Skeletal muscle satellite cell (primary cell): ENCODE measurements around the gene ADPRHL1.
"Not testable (repeated sequence)": the region's sequence is repeated elsewhere in the genome, so short reads cannot be mapped to it uniquely, and the experiment has no call there.

Experiments
- H3K27me3 ChIP-seq: 2 replicates; pipeline ENCODE4 v1.7.0; 2013; ENCODE audit warnings: low read length; ENCODE audit not compliant: control insufficient read depth, insufficient read depth
- H3K36me3 ChIP-seq: 2 replicates; pipeline ENCODE4 v1.7.0; 2013; ENCODE audit warnings: mild to moderate bottlenecking, control low read depth, low read length; ENCODE audit not compliant: insufficient read depth
- H3K4me1 ChIP-seq: 2 replicates; pipeline ENCODE4 v1.7.0; 2013; ENCODE audit warnings: low read length; ENCODE audit not compliant: control insufficient read depth, insufficient read depth
- H3K4me2 ChIP-seq: 2 replicates; pipeline ENCODE4 v1.7.0; 2013; ENCODE audit warnings: mild to moderate bottlenecking, low read length
- H3K4me3 ChIP-seq: 2 replicates; pipeline ENCODE4 v1.7.0; 2013; ENCODE audit warnings: low read length
- H3K9ac ChIP-seq: 2 replicates; pipeline ENCODE4 v1.7.0; 2013; ENCODE audit warnings: mild to moderate bottlenecking, low read depth, low read length, moderate library complexity
- H3K9me3 ChIP-seq: replicated peaks from 2 replicates; pipeline ENCODE4 v1.7.0; 2013; ENCODE audit warnings: mild to moderate bottlenecking, control low read depth, low read length

The ADPRHL1 gene

GRCh38 chr13:113451951-113452421 lies 1.3 kb downstream of the ADPRHL1 start:
- Histone ChIP-seq H3K4me2 (no peak overlapping the region), H3K9me3 (no peaks in the 10 kb centered on the region), H3K27me3 (no peaks in the 10 kb centered on the region), H3K9ac (no peak overlapping the region), H3K4me3 (no peak overlapping the region), H3K36me3 (peaks cover 29% of the 10 kb centered on the region), H3K4me1 (peaks cover 14% of the 10 kb centered on the region)

DNA sequence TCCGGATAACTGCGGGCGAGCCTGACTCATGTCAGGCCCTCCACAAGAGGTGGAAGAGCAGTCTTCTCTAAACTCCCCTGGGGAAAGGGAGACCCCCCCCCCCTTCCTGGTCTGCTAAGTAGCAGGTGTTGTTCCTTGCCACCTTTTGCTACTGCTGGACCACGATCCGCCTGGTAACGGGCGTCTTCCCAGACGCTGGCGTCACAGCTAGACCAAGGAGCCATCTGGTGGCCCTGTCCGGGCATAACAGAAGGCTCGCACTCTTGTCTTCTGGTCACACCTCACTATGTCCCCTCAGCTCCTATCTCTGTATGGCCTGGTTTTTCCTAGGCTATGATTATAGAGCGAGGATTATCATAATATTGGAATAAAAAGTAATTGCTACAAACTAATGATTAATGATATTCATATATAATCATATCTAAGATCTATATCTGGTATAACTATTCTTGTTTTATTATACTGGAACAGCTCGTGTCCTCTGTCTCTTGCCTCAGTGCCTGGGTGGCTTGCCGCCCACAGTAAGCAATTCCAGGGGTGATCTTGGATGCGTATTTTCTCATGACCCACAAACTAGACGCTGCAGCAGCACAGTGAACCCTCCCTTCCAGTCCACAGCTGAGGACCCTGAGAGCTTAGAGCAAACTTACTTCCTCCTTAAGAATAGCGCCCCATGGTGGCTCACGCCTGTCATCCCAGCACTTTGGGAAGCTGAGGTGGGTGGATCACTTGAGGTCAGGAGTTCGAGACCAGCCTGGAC lies 2.2 kb downstream of the ADPRHL1 start:
- not testable (repeated sequence) for H3K9ac ChIP-seq, H3K4me3 ChIP-seq, H3K27me3 ChIP-seq, H3K9me3 ChIP-seq, H3K4me2 ChIP-seq
- peaks cover 22% of the 10 kb centered on the region for H3K36me3 ChIP-seq
- peaks cover 14% of the 10 kb centered on the region for H3K4me1 ChIP-seq

DNA sequence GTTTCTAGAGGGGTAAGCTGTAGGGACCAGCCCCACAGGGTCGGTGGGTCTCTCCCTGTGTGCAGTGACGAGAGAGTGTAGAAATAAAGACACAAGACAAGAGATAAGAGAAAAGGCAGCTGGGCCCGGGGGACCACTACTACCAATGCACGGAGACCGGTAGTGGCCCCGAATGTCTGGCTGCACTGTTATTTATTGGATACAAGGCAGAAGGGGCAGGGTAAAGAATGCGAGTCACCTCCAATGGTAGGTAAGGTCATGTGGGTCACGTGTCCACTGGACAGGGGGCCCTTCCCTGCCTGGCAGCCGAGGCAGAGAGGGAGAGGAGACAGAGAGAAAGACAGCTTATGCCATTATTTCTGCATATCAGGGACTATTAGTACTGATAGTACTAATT lies 2.9 kb downstream of the ADPRHL1 start:
- H3K4me2 ChIP-seq, H3K9ac ChIP-seq, H3K9me3 ChIP-seq, H3K4me3 ChIP-seq, H3K27me3 ChIP-seq: not testable (repeated sequence)
- Histone ChIP-seq H3K4me1 (peaks cover 14% of the 10 kb centered on the region), H3K36me3 (peaks cover 18% of the 10 kb centered on the region)

- Histone ChIP-seq H3K36me3 (peaks cover 17% of the 10 kb centered on the region), H3K4me3 (peak overlapping the region; percentile 66), H3K9ac (peak overlapping the region; percentile 73), H3K9me3 (no peaks in the 10 kb centered on the region), H3K4me1 (peaks cover 14% of the 10 kb centered on the region), H3K4me2 (peak overlapping the region; percentile 74), H3K27me3 (no peaks in the 10 kb centered on the region)
Measured at GRCh38 chr13:113449693-113450347, 3.5 kb downstream of the ADPRHL1 start.

DNA sequence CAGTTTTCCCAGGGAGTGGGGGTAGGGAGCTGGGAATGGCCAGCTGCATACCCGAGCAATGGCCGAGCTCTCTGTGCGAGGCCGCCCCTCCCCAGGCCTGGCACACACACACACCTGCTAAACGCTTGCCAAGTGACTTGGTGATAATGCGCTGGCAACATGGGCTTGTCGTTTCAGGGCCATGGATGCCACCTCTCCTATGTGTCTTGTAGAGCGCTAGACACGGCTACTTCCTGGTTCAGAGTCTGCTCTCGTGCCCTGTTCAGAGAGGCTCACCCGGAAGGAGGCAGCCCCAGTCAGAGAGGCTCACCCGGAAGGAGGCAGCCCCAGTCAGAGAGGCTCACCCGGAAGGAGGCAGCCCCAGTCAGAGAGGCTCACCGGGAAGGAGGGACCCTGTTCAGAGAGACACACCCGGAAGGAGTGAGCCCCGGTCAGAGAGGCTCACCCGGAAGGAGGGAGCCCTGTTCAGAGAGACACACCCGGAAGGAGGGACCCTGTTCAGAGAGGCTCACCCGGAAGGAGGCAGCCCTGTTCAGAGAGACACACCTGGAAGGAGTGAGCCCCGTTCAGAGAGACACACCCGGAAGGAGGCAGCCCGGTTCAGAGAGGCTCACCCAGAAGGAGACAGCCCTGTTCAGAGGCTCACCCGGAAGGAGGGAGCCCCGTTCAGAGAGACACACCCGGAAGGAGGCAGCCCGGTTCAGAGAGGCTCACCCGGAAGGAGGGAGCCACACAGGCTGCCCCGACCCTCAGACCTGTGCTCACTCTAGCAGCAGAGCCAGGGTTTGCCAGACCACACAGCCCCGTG lies 4.2 kb downstream of the ADPRHL1 start:
- H3K4me3 ChIP-seq: peak overlapping the region; percentile 71

GRCh38 chr13:113448545-113448884 lies 4.8 kb downstream of the ADPRHL1 start:
- Histone ChIP-seq H3K4me3 (peak overlapping the region; percentile 71), H3K27me3 (no peaks in the 10 kb centered on the region), H3K4me2 (peak overlapping the region; percentile 71), H3K36me3 (peaks cover 9% of the 10 kb centered on the region), H3K9ac (peak overlapping the region; percentile 70), H3K4me1 (peaks cover 14% of the 10 kb centered on the region), H3K9me3 (no peaks in the 10 kb centered on the region)

More for the DNA sequence above, 4.2 kb downstream of the ADPRHL1 start:
- Histone ChIP-seq H3K36me3 (peaks cover 14% of the 10 kb centered on the region), H3K4me1 (peaks cover 14% of the 10 kb centered on the region), H3K4me2 (peak overlapping the region; percentile 74), H3K27me3 (no peaks in the 10 kb centered on the region), H3K9ac (peak overlapping the region; percentile 73), H3K9me3 (no peaks in the 10 kb centered on the region)

DNA sequence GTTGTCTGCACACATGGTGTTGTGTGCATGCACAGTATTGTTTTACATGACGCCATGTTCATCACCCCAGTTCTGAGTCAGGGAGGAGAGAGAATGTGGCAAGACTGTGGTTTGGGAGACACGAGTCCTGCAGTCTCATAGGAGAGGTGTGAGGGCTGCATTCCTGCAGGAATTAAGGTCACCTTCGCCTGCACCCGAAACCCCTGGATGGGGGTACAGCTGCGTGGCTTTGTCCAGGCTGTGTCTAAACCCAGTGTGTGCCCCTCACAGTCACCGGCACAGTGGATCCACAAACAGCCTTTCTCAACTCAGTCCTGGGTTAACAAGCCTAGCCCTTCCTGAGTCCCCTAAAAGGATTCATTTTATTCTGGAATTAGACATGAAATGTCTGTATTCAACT lies 5.7 kb downstream of the ADPRHL1 start:
- no peak overlapping the region for H3K4me3 ChIP-seq
- peaks cover 4% of the 10 kb centered on the region for H3K36me3 ChIP-seq
- no peaks in the 10 kb centered on the region for H3K27me3 ChIP-seq
- H3K4me1 ChIP-seq: peaks cover 14% of the 10 kb centered on the region
- H3K9me3 ChIP-seq: no peaks in the 10 kb centered on the region
- H3K9ac ChIP-seq: no peak overlapping the region
- H3K4me2 ChIP-seq: no peak overlapping the region

- Histone ChIP-seq H3K27me3 (no peaks in the 10 kb centered on the region), H3K4me1 (peaks cover 14% of the 10 kb centered on the region), H3K4me2 (no peak overlapping the region), H3K36me3 (peaks cover 4% of the 10 kb centered on the region), H3K4me3 (no peak overlapping the region), H3K9ac (no peak overlapping the region), H3K9me3 (no peaks in the 10 kb centered on the region)
Measured at GRCh38 chr13:113446488-113446854, 6.8 kb downstream of the ADPRHL1 start.

DNA sequence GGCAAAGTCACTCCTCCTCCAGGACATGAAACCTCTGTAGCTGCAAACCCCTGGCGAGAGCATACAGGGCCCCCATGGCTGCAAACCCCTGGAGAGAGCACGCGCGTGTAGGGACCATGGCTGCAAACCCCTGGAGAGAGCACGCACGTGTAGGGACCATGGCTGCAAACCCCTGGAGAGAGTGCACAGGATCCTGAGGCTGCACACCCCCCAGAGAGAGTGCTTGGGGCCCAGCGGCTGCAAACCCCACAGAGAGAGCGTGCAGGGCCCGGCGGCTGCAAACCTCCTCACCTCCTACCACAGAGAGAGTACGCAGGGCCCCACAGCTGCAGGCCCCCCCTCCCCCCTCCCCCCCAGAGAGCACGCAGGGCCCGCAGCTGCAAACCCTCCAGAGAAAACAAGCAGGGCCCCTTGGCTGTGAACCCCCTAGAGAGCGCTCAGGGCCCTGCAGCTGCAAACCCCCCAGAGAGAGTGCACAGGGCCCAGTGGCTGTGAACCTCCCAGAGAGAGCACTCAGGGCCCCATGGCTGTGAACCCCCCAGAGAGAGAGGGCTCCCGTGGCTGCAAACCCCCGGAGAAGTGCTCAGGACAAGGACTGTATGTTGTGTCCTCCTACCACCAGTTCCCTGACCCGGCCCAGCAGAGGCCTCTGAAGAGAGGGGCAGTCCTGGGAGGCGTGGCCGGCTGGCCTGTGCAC lies 7.3 kb downstream of the ADPRHL1 start:
- Histone ChIP-seq H3K27me3 (no peaks in the 10 kb centered on the region), H3K36me3 (peaks cover 4% of the 10 kb centered on the region), H3K9ac (no peak overlapping the region), H3K4me1 (peaks cover 14% of the 10 kb centered on the region), H3K4me2 (no peak overlapping the region), H3K4me3 (no peak overlapping the region), H3K9me3 (no peaks in the 10 kb centered on the region)

- Histone ChIP-seq H3K36me3 (peaks cover 4% of the 10 kb centered on the region), H3K4me2 (no peak overlapping the region), H3K27me3 (no peaks in the 10 kb centered on the region), H3K4me1 (peaks cover 5% of the 10 kb centered on the region), H3K9me3 (no peaks in the 10 kb centered on the region), H3K4me3 (no peak overlapping the region), H3K9ac (no peak overlapping the region)
Measured at GRCh38 chr13:113443991-113444390, 9.3 kb downstream of the ADPRHL1 start.

- H3K4me2 ChIP-seq: no peak overlapping the region
- H3K4me1 ChIP-seq: no peaks in the 10 kb centered on the region
- H3K36me3 ChIP-seq: peaks cover 4% of the 10 kb centered on the region
- no peak overlapping the region for H3K4me3 ChIP-seq
- H3K9me3 ChIP-seq: no peaks in the 10 kb centered on the region
- no peaks in the 10 kb centered on the region for H3K27me3 ChIP-seq
- H3K9ac ChIP-seq: no peak overlapping the region
Measured at GRCh38 chr13:113442985-113443362, 10.3 kb downstream of the ADPRHL1 start.
